Astrocyte of the spinal cord (primary cell): ENCODE results near the gene S100A2.

ENCODE experiments used
- DNase-seq: peaks from one replicate; pipeline ENCODE4 v3.0.0; 2011; ENCODE audit warnings: low read depth, low spot score
- H3K4me3 ChIP-seq: 2 replicates; pipeline ENCODE4 v1.5.1; 2011; ENCODE audit warnings: low read depth, mild to moderate bottlenecking, low read length, moderate library complexity
- in situ Hi-C: cut with HindIII; loops from 2 replicates; pipeline ENCODE4 v1.10.0; 2017; ENCODE audit warnings: low sequenced_read_pairs
- TF ChIP-seq, protein P1 (sequence below): IDR thresholded peaks from 2 replicates; pipeline ENCODE4 v1.5.1; 2012; ENCODE audit warnings: low read depth, mild to moderate bottlenecking, low read length, inconsistent platforms

Gene S100A2

DNA sequence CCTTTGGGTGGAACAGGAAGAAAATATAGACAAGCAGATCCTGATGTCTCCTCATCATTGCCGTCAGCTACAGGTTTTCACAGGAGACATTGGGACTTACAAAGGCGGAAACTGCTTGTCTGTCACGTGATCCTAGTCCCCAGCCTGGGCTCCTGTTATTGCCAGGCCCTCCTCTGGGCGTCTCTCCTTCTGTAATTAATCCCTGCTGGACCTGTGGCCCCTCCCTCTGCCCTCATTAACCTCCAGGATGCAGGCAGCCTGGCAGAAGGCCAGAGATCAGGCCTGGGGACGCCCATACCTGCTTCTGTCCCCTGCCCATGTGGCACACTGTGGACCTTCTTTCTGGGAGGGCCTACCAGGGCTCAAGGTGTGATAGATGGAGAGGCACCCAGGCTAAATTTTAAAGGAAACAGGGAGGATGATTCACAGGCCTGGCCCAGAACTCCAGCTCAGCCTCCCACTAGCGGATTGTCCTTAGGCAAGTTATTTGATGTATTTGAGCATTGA lies 27.3 kb downstream of the S100A2 start:
- no peak overlapping the region for H3K4me3 ChIP-seq
- no peak for DNase-seq
- in situ Hi-C loops, result no loop called here
- TF ChIP-seq, protein P1, sequence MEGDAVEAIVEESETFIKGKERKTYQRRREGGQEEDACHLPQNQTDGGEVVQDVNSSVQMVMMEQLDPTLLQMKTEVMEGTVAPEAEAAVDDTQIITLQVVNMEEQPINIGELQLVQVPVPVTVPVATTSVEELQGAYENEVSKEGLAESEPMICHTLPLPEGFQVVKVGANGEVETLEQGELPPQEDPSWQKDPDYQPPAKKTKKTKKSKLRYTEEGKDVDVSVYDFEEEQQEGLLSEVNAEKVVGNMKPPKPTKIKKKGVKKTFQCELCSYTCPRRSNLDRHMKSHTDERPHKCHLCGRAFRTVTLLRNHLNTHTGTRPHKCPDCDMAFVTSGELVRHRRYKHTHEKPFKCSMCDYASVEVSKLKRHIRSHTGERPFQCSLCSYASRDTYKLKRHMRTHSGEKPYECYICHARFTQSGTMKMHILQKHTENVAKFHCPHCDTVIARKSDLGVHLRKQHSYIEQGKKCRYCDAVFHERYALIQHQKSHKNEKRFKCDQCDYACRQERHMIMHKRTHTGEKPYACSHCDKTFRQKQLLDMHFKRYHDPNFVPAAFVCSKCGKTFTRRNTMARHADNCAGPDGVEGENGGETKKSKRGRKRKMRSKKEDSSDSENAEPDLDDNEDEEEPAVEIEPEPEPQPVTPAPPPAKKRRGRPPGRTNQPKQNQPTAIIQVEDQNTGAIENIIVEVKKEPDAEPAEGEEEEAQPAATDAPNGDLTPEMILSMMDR, result no peak

DNA sequence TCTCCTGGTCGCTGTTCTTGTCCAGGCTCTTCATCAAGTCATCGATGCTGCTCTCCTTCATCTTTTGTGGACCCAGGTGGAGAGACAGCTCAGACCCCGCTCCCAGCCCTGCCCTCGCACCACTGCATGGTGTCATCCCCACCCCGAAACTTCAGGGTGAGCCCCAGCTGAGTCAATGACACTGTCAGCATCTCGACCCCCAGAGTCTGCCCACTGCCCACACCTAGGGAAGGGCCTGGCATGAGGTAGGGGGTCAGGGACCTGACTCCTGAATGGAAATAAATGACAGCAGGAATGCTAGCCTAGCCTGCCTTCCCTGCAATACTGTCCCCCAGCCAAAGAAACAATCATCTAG lies 28.3 kb downstream of the S100A2 start:
- no peak for DNase-seq
- in situ Hi-C loops, result no loop called here
- H3K4me3 ChIP-seq, result no peak overlapping the region
- TF ChIP-seq, protein P1, result no peak

DNA sequence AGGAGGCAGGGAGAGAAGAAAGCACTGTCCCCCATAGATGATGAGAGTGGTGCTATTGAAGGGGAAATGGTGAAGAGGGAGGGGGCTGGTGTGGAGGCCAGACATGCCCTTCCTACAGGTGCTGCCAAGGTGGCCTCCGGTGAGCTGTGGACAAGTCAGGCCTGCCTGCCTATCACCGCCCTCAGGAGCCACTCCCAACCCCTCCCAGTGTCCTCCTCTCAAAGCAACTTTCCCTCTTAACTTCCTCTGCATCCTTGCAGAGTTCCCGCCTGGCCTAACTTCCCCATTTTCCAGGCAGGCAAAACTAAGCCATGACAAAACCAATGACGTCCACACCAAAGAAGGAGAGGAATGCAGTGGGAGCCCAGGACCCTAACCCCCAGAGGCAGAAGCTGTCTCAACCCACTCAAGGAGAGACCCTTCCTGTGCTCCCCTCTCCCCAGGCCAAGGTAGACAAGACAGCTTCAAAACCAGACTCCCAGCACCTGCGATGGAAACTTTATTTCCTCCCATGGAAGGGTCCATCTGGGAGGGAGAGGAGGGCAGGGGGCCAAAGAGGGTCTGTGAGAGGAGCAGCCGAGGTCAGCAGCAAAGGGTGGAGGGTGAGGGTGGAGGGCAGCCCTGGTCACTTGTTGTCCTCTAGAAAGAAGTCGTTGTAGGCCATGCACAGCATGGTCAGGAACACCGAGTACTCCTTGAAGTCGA lies 28.8 kb downstream of the S100A2 start:
- H3K4me3 ChIP-seq, result no peak overlapping the region
- TF ChIP-seq, protein P1, result no peak
- in situ Hi-C loops, result no loop called here
- DNase-seq, result no peak

DNA sequence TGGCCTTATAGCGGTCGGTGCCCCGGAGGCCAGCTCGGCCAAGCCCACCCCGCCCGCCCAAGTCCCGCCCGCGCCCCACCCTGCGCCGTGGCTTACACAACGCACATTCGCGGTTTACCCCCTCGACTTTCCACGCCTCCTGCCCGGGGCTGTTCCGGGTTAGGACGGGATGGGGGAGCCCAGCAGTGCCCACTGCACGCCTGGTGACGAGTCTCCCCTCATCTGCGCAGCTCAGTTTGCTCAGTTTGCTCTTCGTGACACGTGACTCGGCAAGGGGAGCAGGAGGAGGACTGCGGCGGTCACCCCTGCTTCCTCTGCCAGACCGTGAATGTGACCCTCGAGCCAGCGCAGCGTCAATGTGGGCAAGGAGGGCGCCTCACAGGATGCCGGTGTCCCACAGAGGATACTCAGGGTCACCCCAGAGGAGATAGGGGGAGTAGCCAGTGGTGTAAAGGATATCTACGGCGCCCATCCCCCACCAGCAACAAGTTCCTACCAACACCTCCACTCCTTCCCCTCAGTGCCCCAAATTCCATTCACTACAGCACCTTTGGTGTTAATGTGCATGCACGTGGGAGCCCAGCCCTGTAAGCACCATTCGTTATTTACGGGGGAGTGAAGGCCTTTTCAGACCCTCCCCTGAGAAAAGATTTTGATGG lies 29.5 kb downstream of the S100A2 start:
- H3K4me3 ChIP-seq, result peak overlapping the region; percentile 59
- in situ Hi-C loops, result no loop called here
- TF ChIP-seq, protein P1, result no peak
- peak; percentile 86 for DNase-seq

DNA sequence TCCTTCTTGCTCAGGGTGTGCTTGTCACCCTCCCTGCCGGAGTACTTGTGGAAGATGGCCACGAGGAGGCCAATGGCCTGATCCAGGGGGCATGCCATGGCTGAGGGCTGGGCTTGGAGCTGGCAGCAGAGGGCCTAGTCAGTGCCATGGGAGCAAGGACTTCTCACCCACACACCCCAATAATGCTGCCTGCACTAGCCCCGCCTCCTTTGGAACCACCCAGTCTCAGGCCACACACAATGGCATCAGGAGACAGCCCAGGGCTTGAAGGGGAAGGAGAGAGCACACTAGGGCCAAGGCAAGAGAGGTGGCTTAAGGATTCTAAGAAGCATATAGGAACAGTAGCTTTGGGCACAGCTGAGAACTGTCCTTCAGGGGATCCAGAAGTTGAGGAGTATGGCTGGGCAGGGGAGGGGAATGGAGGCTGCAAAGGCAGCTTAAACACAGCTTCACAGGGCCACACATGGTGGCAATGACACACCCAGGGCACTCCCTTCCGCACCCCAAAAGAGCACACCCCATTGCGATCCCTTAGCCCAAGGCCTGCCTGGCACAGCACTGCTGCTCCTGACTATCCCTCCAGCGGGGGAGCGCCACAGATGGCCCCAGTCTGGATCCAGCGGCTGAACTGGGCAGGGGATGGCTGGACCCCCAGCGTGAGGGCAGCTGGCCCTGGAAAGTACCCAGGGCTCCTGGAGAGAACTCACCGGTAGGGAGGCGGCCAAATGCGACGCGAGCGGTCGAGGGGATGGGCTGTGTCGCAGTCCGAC lies 30.2 kb downstream of the S100A2 start, which contains the start of gene S100A6:
Gene S100A6, minus strand, starts transcription at position 750 of the 770 bp plus-strand sequence. Its CDS starts 652 bp downstream, at position 98.
- in situ Hi-C loops, result no loop called here
- TF ChIP-seq, protein P1, result no peak
- peak within 1 kb of the TSS; percentile 59 for H3K4me3 ChIP-seq
- peak; percentile 34 for DNase-seq

DNA sequence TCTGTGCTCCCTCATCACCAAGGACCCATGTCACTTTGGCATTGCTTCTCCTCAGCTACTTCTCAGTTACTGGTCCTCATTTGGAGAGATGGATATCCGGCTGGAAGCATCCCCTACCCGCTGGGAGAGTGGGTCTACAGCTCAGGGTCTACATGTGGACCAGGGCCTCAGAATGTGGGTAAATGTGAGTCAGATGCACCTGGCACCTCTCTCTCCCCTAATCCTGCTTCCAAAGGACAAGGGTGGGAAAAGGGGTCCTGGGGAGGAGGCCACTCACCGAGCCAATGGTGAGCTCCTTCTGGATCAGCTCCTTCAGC lies 30.8 kb downstream of the S100A2 start:
- no peak for DNase-seq
- H3K4me3 ChIP-seq, result peak overlapping the region; percentile 59
- TF ChIP-seq, protein P1, result no peak
- in situ Hi-C loops, result no loop called here
